HL-60/S4 treated with retinoic acid at 250 ng/mL for 4 days and 3 days (cell line): ENCODE data around the gene OR8K3.

Source experiments
- in situ Hi-C: fragments of 300-500 bp; cut with MboI; formaldehyde crosslinking; loops from 2 replicates; pipeline ENCODE4 v1.7.0; 2022; ENCODE audit warnings: low sequenced_read_pairs

OR8K3 gene

GRCh38 chr11:56314844-56315243 lies at the start of gene OR8K3:
Gene OR8K3 (plus strand): TSS chr11:56315144. CDS start chr11:56318307, 3,163 bp downstream.
- in situ Hi-C loops: no loop called here

DNA sequence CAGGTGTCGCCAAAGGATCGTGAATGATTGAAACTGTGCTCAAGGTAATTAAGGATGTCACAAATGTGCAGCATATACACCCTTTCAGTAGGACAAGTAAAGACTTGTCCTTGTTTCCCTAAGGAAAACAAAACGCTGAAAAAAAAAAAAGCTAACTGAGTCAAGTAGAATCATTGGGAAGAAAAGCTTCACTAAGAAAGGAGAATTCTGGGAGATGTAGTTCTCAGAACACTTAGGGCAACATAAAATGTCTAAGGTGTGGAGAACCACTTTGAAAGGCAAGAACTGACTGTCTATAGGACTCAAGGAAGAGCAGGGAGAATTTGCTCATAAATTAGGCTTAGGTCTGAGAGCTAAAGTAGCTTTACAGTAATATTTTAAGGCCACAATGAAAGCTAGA lies 43.9 kb upstream of the OR8K3 start:
- in situ Hi-C loops: no loop called here

DNA sequence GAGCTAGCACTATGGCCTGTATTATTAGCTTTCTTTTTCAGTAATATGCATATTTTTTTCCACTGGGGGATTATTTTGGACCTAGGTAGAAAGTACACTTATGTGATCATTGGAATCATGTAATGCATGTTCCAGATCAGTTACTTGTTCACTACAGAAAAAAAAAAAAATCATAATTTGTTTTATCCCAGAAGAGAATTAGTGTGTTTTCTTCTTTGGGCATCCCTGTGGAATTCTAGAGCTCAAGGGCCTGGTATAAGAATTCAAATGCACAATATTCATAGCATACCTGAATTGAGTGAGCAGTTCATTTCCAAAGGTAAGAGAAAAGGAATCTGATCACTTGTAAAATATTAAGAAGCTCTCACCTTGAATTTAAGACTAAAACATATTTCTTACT lies 41.1 kb upstream of the OR8K3 start, which contains the start of gene OR5T1:
Gene OR5T1, plus strand, starts transcription at position 301 of the 400 bp plus-strand sequence. CDS start 1,485 bp downstream, outside the sequence.
- in situ Hi-C loops: no loop called here

DNA sequence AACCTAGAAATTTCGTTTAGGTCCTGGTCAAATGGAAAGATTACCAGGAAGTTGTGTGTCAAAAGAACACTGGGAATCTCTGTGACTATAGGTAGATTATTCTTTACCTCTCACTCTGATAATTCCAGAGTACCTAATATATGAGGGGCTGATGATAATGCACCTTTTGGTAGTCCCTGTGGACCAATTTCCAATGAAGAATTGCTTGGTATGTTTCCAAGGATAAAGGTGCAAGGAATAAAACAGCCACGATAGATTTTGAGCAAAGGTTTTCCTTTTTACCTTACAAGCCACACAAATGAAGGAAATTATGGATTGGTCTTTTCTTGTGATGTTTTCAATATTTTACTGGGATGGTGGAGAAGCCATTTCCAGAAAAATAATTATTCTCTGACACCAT lies 22.8 kb upstream of the OR8K3 start, which contains the start of gene OR8H1:
Gene OR8H1, minus strand, starts transcription at position 101 of the 400 bp plus-strand sequence. CDS start 1,192 bp downstream, outside the sequence.
- in situ Hi-C loops: no loop called here

GRCh38 chr11:56296898-56297297 lies 18.0 kb upstream of the OR8K3 start:
- in situ Hi-C loops: no loop called here

DNA sequence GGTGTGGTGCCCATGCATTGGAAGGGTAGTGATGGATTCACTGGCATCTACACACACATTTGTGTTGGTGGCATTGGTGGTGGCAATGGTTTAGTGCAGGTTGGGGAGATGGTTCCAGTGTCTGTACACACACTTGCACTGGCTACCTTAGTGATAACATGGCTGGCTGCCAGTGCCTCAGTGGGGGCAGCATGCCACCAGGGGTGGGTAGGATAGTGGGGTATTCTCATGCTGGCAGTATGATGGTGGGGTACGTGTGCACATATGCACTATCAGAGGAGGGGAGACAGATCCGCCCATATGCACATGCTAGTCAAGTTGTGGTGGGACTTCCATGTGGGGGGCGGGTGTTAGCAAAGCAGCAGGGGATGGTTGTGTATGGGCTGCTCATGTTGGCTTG lies 7.1 kb upstream of the OR8K3 start:
- in situ Hi-C loops: no loop called here

DNA sequence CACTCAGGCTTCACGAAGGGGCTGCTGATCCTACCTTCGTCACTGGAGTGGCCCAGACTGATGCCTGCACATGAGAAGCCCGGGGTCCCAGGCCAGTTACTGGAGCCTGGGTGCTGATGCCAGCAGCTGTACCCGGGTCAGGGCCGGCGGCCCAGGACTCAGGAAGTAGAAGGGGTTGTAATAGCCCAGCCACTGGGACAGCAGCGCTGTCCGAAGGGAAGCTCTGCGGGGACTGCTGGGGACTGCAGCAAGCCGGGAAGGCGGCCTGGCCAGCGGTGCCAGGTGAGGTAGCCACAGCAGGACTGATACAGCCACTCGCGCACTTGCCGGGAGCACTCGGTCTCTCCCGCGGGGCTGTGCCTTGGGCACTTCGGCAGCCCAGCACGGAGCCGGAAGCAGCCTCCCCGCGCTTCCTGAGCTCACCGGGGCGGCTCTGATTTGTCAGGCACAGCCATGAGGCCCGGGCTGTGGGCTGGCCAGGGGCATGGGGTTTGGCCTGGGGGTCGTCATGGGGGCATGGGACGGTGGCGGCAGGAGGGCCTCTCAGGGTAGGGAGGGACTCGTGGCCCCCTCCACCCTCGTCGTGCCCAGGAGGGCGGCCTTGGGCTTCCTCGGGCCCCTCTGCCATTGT lies 17.0 kb downstream of the OR8K3 start:
- in situ Hi-C loops: no loop called here

- in situ Hi-C loops: no loop called here
These were observed 18.2 kb downstream of the OR8K3 start for GRCh38 chr11:56333156-56333555.

DNA sequence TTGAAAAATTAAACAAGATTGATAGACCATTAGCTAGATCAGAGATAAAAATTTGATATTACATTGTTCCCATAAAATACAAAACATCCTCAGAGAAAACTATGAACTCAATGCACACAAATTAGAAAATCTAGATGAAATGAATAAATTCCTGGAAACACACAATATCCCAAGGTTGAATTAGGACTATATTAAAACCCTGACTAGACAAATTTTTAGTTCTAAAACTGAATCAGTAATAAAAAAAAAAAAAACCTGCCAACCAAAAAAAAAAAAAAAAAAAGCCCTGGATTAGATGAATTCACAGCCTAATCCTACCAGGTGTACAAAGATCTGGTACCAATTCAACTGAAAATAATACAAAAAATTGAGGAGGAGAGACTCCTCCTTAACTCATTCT lies 25.3 kb downstream of the OR8K3 start:
- in situ Hi-C loops: no loop called here

DNA sequence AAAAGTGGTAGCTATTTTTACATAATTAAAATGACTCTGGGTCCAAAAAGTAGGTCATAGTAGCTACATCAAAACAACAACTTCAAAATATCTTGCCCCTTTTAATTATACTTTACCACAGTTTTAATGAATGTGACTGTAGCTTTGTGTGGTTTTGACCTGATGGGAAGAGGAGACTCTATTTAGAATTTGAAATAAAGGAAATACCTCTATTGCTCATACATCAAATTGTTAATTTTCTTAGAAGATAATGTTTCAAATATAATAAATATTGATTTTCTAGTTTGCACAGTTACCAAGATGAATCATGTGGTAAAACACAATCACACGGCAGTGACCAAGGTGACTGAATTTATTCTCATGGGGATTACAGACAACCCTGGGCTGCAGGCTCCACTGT lies 30.8 kb downstream of the OR8K3 start, which contains the start of gene OR8K1:
Gene OR8K1, plus strand, starts transcription at position 301 of the 400 bp plus-strand sequence. Its CDS starts 0 bp downstream, at position 301.
- in situ Hi-C loops: no loop called here

DNA sequence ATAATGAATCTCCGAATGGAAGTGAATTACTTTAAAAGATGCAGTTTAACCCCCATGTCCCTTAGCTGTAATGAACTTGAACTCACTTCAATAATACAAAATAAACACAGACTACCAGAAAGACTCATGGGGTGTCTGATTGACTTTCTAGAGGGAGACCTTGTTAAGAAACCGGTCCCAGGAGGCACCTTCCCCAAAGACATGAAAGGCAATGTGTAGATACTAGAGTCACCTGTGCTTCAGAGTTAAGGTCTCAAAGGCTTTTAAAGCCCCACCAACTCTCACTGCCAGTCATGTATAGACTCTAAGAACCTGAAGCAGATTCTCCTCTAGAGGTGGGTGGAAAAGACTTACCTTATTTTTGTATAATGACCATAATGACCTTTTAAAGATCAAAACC lies 39.0 kb downstream of the OR8K3 start, which contains the start of gene OR8J1:
Gene OR8J1, plus strand, starts transcription at position 301 of the 400 bp plus-strand sequence. CDS start 5,956 bp downstream, outside the sequence.
- in situ Hi-C loops: no loop called here
